Left colon (tissue), 2 donors: ENCODE measurements around the gene CDCA3. TPM values are rescaled to one million over a fixed set of nuclear protein-coding genes. Genes with fewer than 3 reads are reported as not detected.
"Not testable (repeated sequence)": the region's sequence is repeated elsewhere in the genome, so short reads cannot be mapped to it uniquely, and the experiment has no call there.

Experiments
- ATAC-seq: fragments of 200-7000 bp; cut with Tn5 transposase; one replicate; pipeline ENCODE4 v1.9.1; 2020; ENCODE audit warnings: mild to moderate bottlenecking, moderate library complexity
- DNase-seq, 2 donors: peaks; one replicate each; pipeline ENCODE4 v3.0.0-alpha.2; 2020
- intact Hi-C, 2 donors: fragments of 100-400 bp; cut with DNase I in 1 of 2; cut with micrococcal nuclease in 1 of 2; formaldehyde crosslinking; loops; one replicate each; pipeline versions ENCODE4 v1.11.2 to v1.14.0; 2022; cut with DNase I, micrococcal nuclease
- total RNA-seq, 2 donors: library from RNA; stranded (reverse); fragmentation: NEBNext Ultra II Directional; extraction: Animal tissue kit (Norgen Biotek cat#: 25700); gene quantifications; one replicate each; pipeline ENCODE4 v1.2.1, GENCODE V29; 2021
- donor health status: DM: no; HTN: no; CAD: no.
- donor health status: DM: yes; HTN: yes; CAD: no.

CDCA3 gene
- total RNA-seq, 2 donors from 2014 or later: 4.4 to 10.5 TPM

GRCh38 chr12:6874015-6874368 is 22.9 kb upstream of the CDCA3 start:
- intact Hi-C loops: loop anchor here in 1 of 2 donors (5.0 kb wide), 1 partner anchor 93 kb away; no protein-coding TSS in a partner anchor
- not testable (repeated sequence) for DNase-seq, ATAC-seq

- peak; percentile 98 to 100 for DNase-seq
- peak; percentile 79 for ATAC-seq
- intact Hi-C loops: loop anchor here in 1 of 2 donors (5.0 kb wide), 1 partner anchor 94 kb away; no protein-coding TSS in a partner anchor
These were observed 22.3 kb upstream of the CDCA3 start, which contains the start of gene SPSB2 for GRCh38 chr12:6873094-6874014. SPSB2 (minus strand) TSS chr12:6873303; CDS start chr12:6872901, 402 bp downstream.

GRCh38 chr12:6872073-6873048 is 21.3 kb upstream of the CDCA3 start:
- ATAC-seq: peak; percentile 64
- DNase-seq: peak; percentile 78 to 91
- intact Hi-C loops: loop anchor here in 1 of 2 donors (5.0 kb wide), 1 partner anchor 95 kb away; no protein-coding TSS in a partner anchor

- intact Hi-C loops: loop anchor here in 1 of 2 donors (5.0 kb wide), 1 partner anchor 96 kb away; no protein-coding TSS in a partner anchor
- DNase-seq: peak; percentile 76 to 90
- ATAC-seq: peak; percentile 56
These were observed 20.2 kb upstream of the CDCA3 start for GRCh38 chr12:6871052-6871957.

- intact Hi-C loops: loop anchor here in 1 of 2 donors (5.0 kb wide), 1 partner anchor 97 kb away; no protein-coding TSS in a partner anchor
- not testable (repeated sequence) for DNase-seq, ATAC-seq
These were observed 19.2 kb upstream of the CDCA3 start for GRCh38 chr12:6870304-6870703.

- peak; percentile 10 for ATAC-seq
- intact Hi-C loops: loop anchor here in 1 of 2 donors (5.0 kb wide), 1 partner anchor 98 kb away; no protein-coding TSS in a partner anchor
- DNase-seq: peak; percentile 71 to 87
These were observed 18.2 kb upstream of the CDCA3 start for GRCh38 chr12:6869049-6870021.

- intact Hi-C loops: no loop called here
- ATAC-seq (no peak), DNase-seq (no peak)
These were observed 17.3 kb upstream of the CDCA3 start for GRCh38 chr12:6868211-6869048.

- ATAC-seq: peak; percentile 68
- intact Hi-C loops: no loop called here
- peak; percentile 87 to 88 for DNase-seq
These were observed 16.5 kb upstream of the CDCA3 start, which contains the start of gene TPI1 for GRCh38 chr12:6867413-6868210. TPI1 (plus strand) TSS chr12:6867531; CDS start chr12:6867567, 36 bp downstream.

GRCh38 chr12:6866920-6867412 is 15.9 kb upstream of the CDCA3 start:
- intact Hi-C loops: no loop called here
- DNase-seq: no peak

GRCh38 chr12:6866163-6866919 is 15.3 kb upstream of the CDCA3 start:
- intact Hi-C loops: no loop called here
- DNase-seq (peak in 1 of 2 donors; percentile 29), ATAC-seq (no peak)

More at GRCh38 chr12:6866920-6867412, 15.9 kb upstream of the CDCA3 start:
- peak; percentile 10 for ATAC-seq

GRCh38 chr12:6865307-6865706 is 14.2 kb upstream of the CDCA3 start:
- intact Hi-C loops, ATAC-seq, DNase-seq: not testable (repeated sequence)

GRCh38 chr12:6863586-6864321 is 12.7 kb upstream of the CDCA3 start:
- DNase-seq (no peak), ATAC-seq (no peak)
- intact Hi-C loops: no loop called here

- DNase-seq (no peak), ATAC-seq (no peak)
- intact Hi-C loops: no loop called here
These were observed 11.9 kb upstream of the CDCA3 start for GRCh38 chr12:6863033-6863432.
